CD14-positive monocyte (primary cell): ENCODE data around the gene ZFP3. TPM values are rescaled to one million over a fixed set of nuclear protein-coding genes. Genes with fewer than 3 reads are reported as not detected.
"Not testable (repeated sequence)": the region's sequence is repeated elsewhere in the genome, so short reads cannot be mapped to it uniquely, and the experiment has no call there.

ENCODE experiments used
- DNase-seq, 3 donors: peaks; one replicate each; pipeline ENCODE4 v3.0.0-alpha.2; 2011 to 2022
- H2AFZ ChIP-seq: 2 replicates; pipeline ENCODE4 v1.6.0; 2012; ENCODE audit warnings: mild to moderate bottlenecking, low read depth, low read length, inconsistent platforms; ENCODE audit not compliant: insufficient read depth, poor library complexity, severe bottlenecking
- H3K27ac ChIP-seq, 2 donors: 1 replicate in 1 of 2; 2 replicates in 1 of 2; pipeline ENCODE4 v1.5.1; 2012 to 2013; ENCODE audit warnings: low read length in 2 of 2, control low read depth in 1 of 2, inconsistent platforms in 1 of 2, low read depth in 1 of 2, mild to moderate bottlenecking in 1 of 2
- H3K27me3 ChIP-seq, 2 donors: one replicate each; pipeline versions ENCODE4 v1.6.0 to v1.6.1; 2011 to 2013; ENCODE audit warnings: low read length in 2 of 2; ENCODE audit not compliant: control insufficient read depth in 2 of 2, insufficient read depth in 2 of 2
- H3K36me3 ChIP-seq, 2 donors: replicated peaks in 1 of 2; 1 replicate in 1 of 2; 2 replicates in 1 of 2; pipeline versions ENCODE4 v1.5.1 to v1.6.1; 2012 to 2013; ENCODE audit warnings: low read length in 2 of 2, control low read depth in 1 of 2, inconsistent platforms in 1 of 2, mild to moderate bottlenecking in 1 of 2; ENCODE audit not compliant: insufficient read depth in 2 of 2, control insufficient read depth in 1 of 2
- H3K4me1 ChIP-seq, 2 donors: 1 replicate in 1 of 2; 2 replicates in 1 of 2; pipeline versions ENCODE4 v1.5.1 to v1.6.1; 2012 to 2013; ENCODE audit warnings: low read length in 2 of 2, control low read depth in 1 of 2, inconsistent platforms in 1 of 2, mild to moderate bottlenecking in 1 of 2, moderate library complexity in 1 of 2; ENCODE audit not compliant: insufficient read depth in 2 of 2, control insufficient read depth in 1 of 2
- H3K4me2 ChIP-seq: replicated peaks from 2 replicates; pipeline ENCODE3; 2012; ENCODE audit warnings: low read length, moderate library complexity, mild to moderate bottlenecking; ENCODE audit not compliant: poor library complexity, severe bottlenecking; ENCODE audit errors: extremely low read depth
- H3K4me3 ChIP-seq, 3 experiments: fragments of 200-600 bp in 1 of 3; sonication (generic) in 1 of 3; replicated peaks in 1 of 3; 1 replicate in 2 of 3; 2 replicates in 1 of 3; pipeline ENCODE4 v1.5.1; 2011 to 2013; ENCODE audit warnings: low read length in 3 of 3, mild to moderate bottlenecking in 3 of 3, control low read depth in 2 of 3, low read depth in 2 of 3, inconsistent platforms in 1 of 3, moderate library complexity in 1 of 3
- H3K79me2 ChIP-seq: 2 replicates; pipeline ENCODE4 v1.6.0; 2012; ENCODE audit warnings: mild to moderate bottlenecking, control low read depth, inconsistent platforms, low read length, moderate library complexity; ENCODE audit not compliant: insufficient read depth
- H3K9ac ChIP-seq: 2 replicates; pipeline ENCODE4 v1.6.0; 2017; ENCODE audit warnings: low read length, mild to moderate bottlenecking; ENCODE audit not compliant: insufficient read depth, poor library complexity, severe bottlenecking
- H3K9me3 ChIP-seq, 2 donors: replicated peaks in 1 of 2; 1 replicate in 1 of 2; 2 replicates in 1 of 2; pipeline versions ENCODE4 v1.5.1 to v1.6.1; 2012 to 2013; ENCODE audit warnings: low read length in 2 of 2, control low read depth in 1 of 2; ENCODE audit not compliant: control insufficient read depth in 1 of 2, insufficient read depth in 1 of 2
- H4K20me1 ChIP-seq: 2 replicates; pipeline ENCODE4 v1.6.0; 2012; ENCODE audit warnings: mild to moderate bottlenecking, low read length, control low read depth, moderate library complexity; ENCODE audit not compliant: insufficient read depth
- H3K27ac Mint-ChIP-seq, 7 donors: one replicate each; pipeline ENCODE4 v1.8.0; 2020; ENCODE audit warnings: mild to moderate bottlenecking in 7 of 7, mixed read lengths in 7 of 7, moderate library complexity in 6 of 7, inconsistent platforms in 2 of 7
- H3K27me3 Mint-ChIP-seq, 3 donors: one replicate each; pipeline ENCODE4 v1.8.0; 2021 to 2022; ENCODE audit warnings: low read depth in 3 of 3, mild to moderate bottlenecking in 3 of 3, mixed read lengths in 3 of 3, moderate library complexity in 3 of 3, inconsistent platforms in 1 of 3
- H3K36me3 Mint-ChIP-seq, 2 donors: one replicate each; pipeline ENCODE4 v1.8.0; 2020; ENCODE audit warnings: mixed read lengths in 2 of 2, inconsistent platforms in 1 of 2, mild to moderate bottlenecking in 1 of 2
- H3K4me1 Mint-ChIP-seq: one replicate; pipeline ENCODE4 v1.8.0; 2020; ENCODE audit warnings: mild to moderate bottlenecking, mixed read lengths
- H3K4me3 Mint-ChIP-seq, 2 donors: one replicate each; pipeline ENCODE4 v1.8.0; 2020; ENCODE audit warnings: mild to moderate bottlenecking in 2 of 2, mixed read lengths in 2 of 2, moderate library complexity in 1 of 2
- H3K9me3 Mint-ChIP-seq, 7 donors: one replicate each; pipeline ENCODE4 v1.8.0; 2020 to 2022; ENCODE audit warnings: mixed read lengths in 7 of 7, mild to moderate bottlenecking in 6 of 7, moderate library complexity in 6 of 7, inconsistent platforms in 2 of 7
- CTCF ChIP-seq: fragments of 200-600 bp; IDR thresholded peaks from one replicate; pipeline ENCODE4 v1.8.0; 2022; ENCODE audit warnings: antibody characterized with exemption, mild to moderate bottlenecking
- WGBS: methylation state at CpG from one replicate; pipeline ENCODE4 v1.1.5; 2013; ENCODE audit warnings: missing lambda C conversion rate; ENCODE audit not compliant: insufficient coverage; 5-methylcytosine and 5-hydroxymethylcytosine counted together
- intact Hi-C, 2 donors: fragments of 100-400 bp; cut with micrococcal nuclease; formaldehyde crosslinking; loops; one replicate each; pipeline versions ENCODE4 v1.15.0 to v1.15.1; 2023
- polyA plus RNA-seq, 3 donors: library from polyadenylated mRNA; depleted of rRNA in 1 of 3; unstranded in 2 of 3; stranded (reverse) in 1 of 3; fragments of 300-500 nt in 2 of 3; fragments of >200 nt in 1 of 3; fragmentation: Illumina TruSeq in 2 of 3; gene quantifications; 1 replicate in 2 of 3; 2 replicates in 1 of 3; pipeline ENCODE4 v1.2.3, GENCODE V29; 2012 to 2021

Gene ZFP3
- polyA plus RNA-seq, 3 donors, result 0.39 to 1.9 (median 0.75) TPM

- peak overlapping the region in 1 of 7 donors; percentile 53 for H3K27ac Mint-ChIP-seq
- intact Hi-C loops, result no loop called here
Observed at GRCh38 chr17:5131146-5131715, 53.0 kb downstream of the ZFP3 start.

GRCh38 chr17:5131799-5132502 is 53.7 kb downstream of the ZFP3 start:
- H3K27me3 Mint-ChIP-seq, H4K20me1 ChIP-seq, H3K4me2 ChIP-seq, H3K79me2 ChIP-seq, H3K9me3 Mint-ChIP-seq, H2AFZ ChIP-seq, H3K36me3 Mint-ChIP-seq, H3K4me3 Mint-ChIP-seq, H3K9ac ChIP-seq, H3K27ac ChIP-seq, H3K4me1 ChIP-seq, H3K9me3 ChIP-seq, H3K27me3 ChIP-seq, DNase-seq, intact Hi-C loops, H3K36me3 ChIP-seq, H3K4me1 Mint-ChIP-seq, H3K4me3 ChIP-seq: not testable (repeated sequence)
- peak overlapping the region in 1 of 7 donors; percentile 73 for H3K27ac Mint-ChIP-seq
- WGBS, result 97% methylated on average over 14 of the region's 16 CpGs

More at GRCh38 chr17:5131146-5131715, 53.0 kb downstream of the ZFP3 start:
- Histone ChIP-seq H3K4me2 (no peak overlapping the region), H3K79me2 (no peaks in the 10 kb centered on the region), H2AFZ (no peak overlapping the region), H3K36me3 (no peaks in the 10 kb centered on the region), H3K4me1 (no peaks in the 10 kb centered on the region), H3K27ac (no peak overlapping the region), H3K9ac (no peak overlapping the region), H3K9me3 (no peaks in the 10 kb centered on the region), H4K20me1 (no peaks in the 10 kb centered on the region), H3K4me3 (no peak overlapping the region), H3K27me3 (no peaks in the 10 kb centered on the region)
- WGBS, result 89% methylated on average over 3 of the region's 7 CpGs
- Mint-ChIP-seq H3K27me3 (peaks cover 2 to 6% (median 4%) of the 10 kb centered on the region in 3 donors), H3K4me1 (no peaks in the 10 kb centered on the region), H3K4me3 (no peak overlapping the region), H3K36me3 (no peaks in the 10 kb centered on the region), H3K9me3 (peaks cover 0 to 1% (median 0%) of the 10 kb centered on the region in 7 donors)
- no peak for TF ChIP-seq CTCF
- no peak for DNase-seq

GRCh38 chr17:5132503-5133225 is 54.4 kb downstream of the ZFP3 start:
- H3K4me1 ChIP-seq, H3K9ac ChIP-seq, H3K4me1 Mint-ChIP-seq, H3K4me3 ChIP-seq, H3K36me3 ChIP-seq, H4K20me1 ChIP-seq, H3K4me3 Mint-ChIP-seq, H2AFZ ChIP-seq, H3K4me2 ChIP-seq, intact Hi-C loops, H3K36me3 Mint-ChIP-seq, DNase-seq, H3K27ac ChIP-seq, H3K9me3 Mint-ChIP-seq, H3K79me2 ChIP-seq, H3K27me3 ChIP-seq, H3K9me3 ChIP-seq, H3K27me3 Mint-ChIP-seq: not testable (repeated sequence)
- H3K27ac Mint-ChIP-seq, result peak overlapping the region in 2 of 7 donors; percentile 13 to 73
- WGBS, result 94% methylated on average over 10 of the region's 15 CpGs
